ENCODE results near the gene CHRNA10.

The CHRNA10 gene

GRCh38 chr11:3671334-3672254 is at the start of gene CHRNA10:
TSS of gene CHRNA10 (minus strand) at chr11:3671384. CDS start at chr11:3671312, 72 bp downstream.
- DNase-seq, result no peak

- DNase-seq, result no peak
Observed at GRCh38 chr11:3712274-3712673, 41.1 kb upstream of the CHRNA10 start.

GRCh38 chr11:3710485-3711259 is 39.5 kb upstream of the CHRNA10 start:
- DNase-seq, result no peak

- no peak for DNase-seq
Observed at GRCh38 chr11:3709977-3710376, 38.8 kb upstream of the CHRNA10 start.

GRCh38 chr11:3707176-3707575 is 36.0 kb upstream of the CHRNA10 start:
- no peak for DNase-seq

GRCh38 chr11:3703383-3703782 is 32.2 kb upstream of the CHRNA10 start:
- no peak for DNase-seq

- DNase-seq, result no peak
Observed at GRCh38 chr11:3700910-3701309, 29.7 kb upstream of the CHRNA10 start.

GRCh38 chr11:3700410-3700809 is 29.2 kb upstream of the CHRNA10 start:
- no peak for DNase-seq

GRCh38 chr11:3686751-3687150 is 15.6 kb upstream of the CHRNA10 start:
- DNase-seq, result no peak

GRCh38 chr11:3685923-3686322 is 14.7 kb upstream of the CHRNA10 start:
- DNase-seq, result no peak

- no peak for DNase-seq
Observed at GRCh38 chr11:3684819-3685172, 13.6 kb upstream of the CHRNA10 start.

GRCh38 chr11:3684129-3684818 is 13.1 kb upstream of the CHRNA10 start:
- DNase-seq, result no peak

- no peak for DNase-seq
Observed at GRCh38 chr11:3683039-3683438, 11.9 kb upstream of the CHRNA10 start.

GRCh38 chr11:3679077-3679476 is 7.9 kb upstream of the CHRNA10 start:
- DNase-seq, result no peak

- no peak for DNase-seq
Observed at GRCh38 chr11:3675971-3676370, 4.8 kb upstream of the CHRNA10 start.

GRCh38 chr11:3674189-3674588 is 3.0 kb upstream of the CHRNA10 start:
- DNase-seq, result no peak

GRCh38 chr11:3669742-3670183 is 1.4 kb downstream of the CHRNA10 start:
- no peak for DNase-seq

GRCh38 chr11:3669128-3669527 is 2.1 kb downstream of the CHRNA10 start:
- DNase-seq, result no peak

- DNase-seq, result no peak
Observed at GRCh38 chr11:3667149-3668035, 3.8 kb downstream of the CHRNA10 start.

GRCh38 chr11:3666023-3666530 is 5.1 kb downstream of the CHRNA10 start:
- DNase-seq, result no peak

- no peak for DNase-seq
Observed at GRCh38 chr11:3665336-3666022, 5.7 kb downstream of the CHRNA10 start.
